Endothelial cell of hepatic sinusoid (primary cell): ENCODE data around the gene TMEM53.
"Not testable (repeated sequence)": the region's sequence is repeated elsewhere in the genome, so short reads cannot be mapped to it uniquely, and the experiment has no call there.

Experiments used
- in situ Hi-C: cut with HindIII; loops from 2 replicates; pipeline ENCODE4 v1.10.0; 2017; ENCODE audit warnings: low sequenced_read_pairs

TMEM53 gene

DNA sequence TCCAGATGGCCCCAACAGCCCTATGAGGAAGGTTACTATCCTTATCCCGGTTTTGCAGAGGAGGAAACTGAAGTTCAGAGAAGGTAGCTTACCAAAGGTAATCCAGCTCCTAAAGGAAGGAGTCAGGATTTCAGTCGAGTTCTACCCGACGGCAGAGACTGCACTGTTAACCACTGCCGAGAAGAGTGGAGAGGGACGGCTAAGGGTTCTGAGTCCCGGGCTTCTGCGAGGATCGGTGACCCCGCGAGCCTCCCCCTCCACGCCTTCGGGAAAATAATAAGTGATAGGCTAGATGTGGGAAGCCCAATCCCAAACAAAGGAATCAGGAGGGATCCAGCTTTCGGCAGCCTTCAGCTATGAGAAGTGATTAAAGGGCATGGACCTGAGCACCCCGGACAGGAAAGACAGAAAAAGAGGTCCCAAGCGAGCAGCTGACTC lies 587 bp downstream of the TMEM53 start:
- in situ Hi-C loops: no loop called here

DNA sequence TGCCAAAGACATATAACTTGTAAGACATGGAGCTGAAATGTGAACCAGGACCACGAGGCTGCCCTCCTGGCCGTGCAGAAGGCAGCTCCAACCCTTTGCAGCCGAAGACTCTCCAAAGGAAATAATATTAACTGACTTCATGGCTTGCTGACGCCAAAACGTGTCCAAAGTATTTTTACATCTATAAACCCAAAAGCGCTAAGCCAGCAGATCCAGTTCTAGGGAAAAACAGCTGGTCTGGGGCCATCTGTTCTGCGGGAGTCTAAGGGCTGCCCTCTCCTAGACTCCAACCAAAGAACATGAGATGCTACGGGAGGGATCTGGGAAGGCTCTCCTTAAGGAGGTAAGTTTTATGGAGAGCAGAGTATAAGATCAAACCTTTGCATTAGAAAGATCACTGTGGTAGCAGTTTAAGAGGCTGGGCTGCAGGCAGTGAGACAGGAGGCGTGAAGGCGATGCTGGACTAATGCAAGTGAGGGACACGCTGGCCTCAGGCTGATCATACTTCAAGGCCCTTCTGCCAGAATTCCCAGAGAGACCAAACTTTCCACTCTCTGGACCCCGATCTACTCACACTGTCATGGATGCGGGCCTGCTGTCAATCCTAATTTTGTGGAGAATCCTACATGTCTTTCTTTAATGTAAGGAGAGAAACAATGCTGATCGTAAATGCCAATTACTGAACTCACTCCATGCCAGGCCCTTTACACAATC lies 1.2 kb downstream of the TMEM53 start:
- in situ Hi-C loops: no loop called here

DNA sequence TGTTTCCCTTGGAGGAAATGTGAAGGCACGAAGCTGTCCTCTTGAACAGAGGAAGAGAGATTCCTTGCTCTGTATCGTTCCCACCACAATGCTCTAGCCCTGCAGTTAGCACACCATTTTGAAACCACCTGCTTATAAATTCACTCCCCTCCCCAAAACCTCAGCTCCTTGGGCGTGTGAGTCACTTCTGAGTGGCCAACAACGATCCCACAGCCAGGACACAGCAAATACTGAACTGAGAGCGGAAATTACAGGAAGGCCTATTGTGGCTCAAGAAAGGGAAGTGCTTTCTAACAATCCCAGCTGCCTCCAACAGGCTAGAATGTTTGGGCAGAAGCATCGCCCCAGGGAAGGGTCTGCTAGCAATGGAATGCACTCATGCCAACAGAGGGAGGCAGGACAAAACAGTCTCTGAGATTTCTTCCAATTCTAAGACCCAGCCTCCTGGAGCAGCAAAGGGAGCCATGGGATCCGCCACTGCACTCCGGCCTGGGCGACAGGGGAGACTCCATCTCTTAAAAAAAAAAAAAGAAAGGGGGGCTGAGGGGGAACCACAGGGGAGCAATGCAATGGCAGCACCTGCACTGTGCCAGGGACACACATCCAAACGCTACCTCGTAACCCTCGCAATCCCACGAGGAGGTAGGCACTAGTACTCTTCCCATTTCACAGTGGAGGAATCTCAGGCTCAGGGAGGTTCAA lies 1.9 kb downstream of the TMEM53 start:
- in situ Hi-C loops: no loop called here

DNA sequence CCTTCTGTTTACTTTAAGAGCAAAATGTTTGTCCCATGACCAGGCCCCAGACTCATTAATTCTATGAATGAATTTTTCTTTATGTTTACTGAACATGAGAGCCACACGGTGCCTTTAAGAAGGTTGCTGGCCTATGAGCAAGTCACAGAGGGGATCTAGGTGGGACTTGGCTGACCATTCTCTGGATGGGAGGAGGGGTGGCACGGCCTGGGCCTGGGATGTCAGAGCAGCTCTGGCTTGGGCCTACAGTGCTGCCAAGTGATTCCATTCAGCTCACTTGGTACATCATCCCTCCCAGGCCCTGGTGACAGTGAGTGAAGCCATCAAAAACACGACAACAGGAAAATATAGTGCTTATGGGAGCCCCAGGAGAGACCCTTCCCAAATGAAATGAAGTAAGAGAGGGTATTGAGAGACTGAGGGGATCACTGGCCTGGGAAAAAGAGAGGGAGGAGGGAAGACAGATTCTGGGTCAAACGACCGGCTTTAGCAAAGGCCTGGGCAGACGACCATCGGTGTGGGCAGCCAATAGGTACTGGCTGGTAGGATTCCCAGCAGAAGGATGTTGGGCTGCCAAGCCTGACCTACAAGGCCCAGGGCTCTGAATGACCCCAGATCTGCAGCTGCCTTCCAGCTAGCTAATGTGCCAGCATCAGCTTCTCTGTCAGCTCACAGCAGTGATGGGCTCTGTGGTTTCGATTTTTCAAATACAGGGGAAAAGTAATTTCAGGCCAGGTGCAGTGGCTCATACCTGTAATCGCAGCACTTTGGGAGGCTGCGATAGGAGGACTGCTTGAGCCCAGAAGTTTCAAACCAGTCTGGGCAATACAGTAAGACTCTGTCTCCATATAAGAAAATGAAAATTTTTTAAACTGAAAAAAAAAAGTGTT lies 3.3 kb downstream of the TMEM53 start:
- in situ Hi-C loops: no loop called here

DNA sequence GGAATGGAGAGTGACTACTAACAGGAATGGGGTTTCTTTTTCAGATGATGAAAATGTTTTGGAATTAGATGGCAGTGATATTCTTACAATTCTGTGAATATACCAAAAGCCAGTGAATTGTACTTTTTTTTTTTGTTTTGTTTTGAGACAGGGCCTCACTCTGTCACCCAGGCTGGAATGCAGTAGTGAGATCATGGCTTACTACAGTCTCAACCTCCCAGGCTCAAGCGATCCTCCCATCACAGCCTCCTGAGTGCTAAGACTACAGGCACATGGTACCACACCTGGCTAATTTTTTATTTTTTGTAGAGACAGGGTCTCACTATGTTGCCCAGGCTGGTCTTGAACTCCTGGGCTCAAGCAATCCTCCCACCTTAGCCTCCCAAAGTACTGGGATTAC lies 7.6 kb downstream of the TMEM53 start:
- in situ Hi-C loops: not testable (repeated sequence)

DNA sequence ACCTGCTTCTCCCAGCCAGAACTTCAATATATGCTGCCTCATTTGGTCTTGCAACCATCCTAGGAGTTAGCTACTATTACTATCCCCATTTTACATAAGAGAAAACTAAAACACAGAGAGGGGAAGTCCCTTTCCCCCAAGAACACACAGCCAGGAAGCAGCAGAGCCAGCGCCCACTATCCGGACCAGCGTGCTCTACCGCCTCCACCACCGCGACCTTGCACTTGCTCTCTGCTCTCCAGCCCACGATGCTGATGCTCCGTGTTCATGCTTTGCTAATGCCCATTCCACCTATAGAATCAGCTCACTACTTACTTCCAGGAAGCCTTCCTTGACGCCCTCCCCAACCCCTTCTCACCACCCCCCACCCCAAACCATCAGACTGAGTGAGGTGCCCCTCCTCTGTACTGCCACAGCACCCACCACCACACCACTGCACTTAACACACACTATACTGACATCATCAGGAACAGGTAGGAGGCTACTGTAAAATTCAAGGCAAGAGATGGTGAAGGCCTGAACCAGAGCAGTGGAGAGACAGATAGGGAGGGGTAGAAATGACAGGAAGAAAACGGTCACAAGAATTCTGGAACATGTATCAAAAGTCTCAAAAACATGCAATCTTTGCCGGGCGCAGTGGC lies 9.4 kb downstream of the TMEM53 start:
- in situ Hi-C loops: no loop called here

DNA sequence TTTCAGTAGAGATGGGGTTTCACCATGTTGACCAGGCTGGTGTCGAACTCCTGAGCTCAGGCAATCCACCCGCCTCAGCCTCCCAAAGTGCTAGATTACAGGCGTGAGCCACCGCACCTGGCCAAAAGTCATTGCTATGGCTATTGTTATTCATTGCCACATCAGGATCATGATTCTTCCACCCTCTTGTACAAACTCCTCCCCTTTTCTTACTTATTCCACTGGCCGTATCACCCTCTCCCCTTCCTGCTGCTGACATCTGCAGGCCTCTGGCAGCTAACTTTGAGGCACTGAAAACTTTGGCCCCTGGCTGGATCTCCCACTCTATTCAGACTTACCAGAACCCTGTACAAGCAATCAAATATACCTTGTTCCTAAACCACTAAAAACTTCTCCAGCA lies 10.9 kb downstream of the TMEM53 start:
- in situ Hi-C loops: no loop called here

DNA sequence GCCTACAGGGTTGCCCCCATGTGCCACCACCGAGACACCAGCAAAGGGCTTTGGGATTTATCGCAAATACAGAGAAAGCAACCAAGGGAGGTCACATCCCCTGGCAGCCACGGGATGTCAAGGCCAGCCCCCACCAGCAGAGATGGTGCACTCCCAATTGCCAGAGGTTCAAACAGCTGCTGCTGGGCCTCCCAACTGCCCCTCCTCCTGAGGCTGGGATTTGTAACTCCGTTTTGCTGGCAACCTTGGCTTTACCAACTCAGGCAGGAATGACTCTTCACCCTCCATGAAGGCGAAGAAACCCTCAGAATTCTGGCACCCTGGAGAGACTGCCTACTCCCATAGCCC lies 11.6 kb downstream of the TMEM53 start:
- in situ Hi-C loops: no loop called here

DNA sequence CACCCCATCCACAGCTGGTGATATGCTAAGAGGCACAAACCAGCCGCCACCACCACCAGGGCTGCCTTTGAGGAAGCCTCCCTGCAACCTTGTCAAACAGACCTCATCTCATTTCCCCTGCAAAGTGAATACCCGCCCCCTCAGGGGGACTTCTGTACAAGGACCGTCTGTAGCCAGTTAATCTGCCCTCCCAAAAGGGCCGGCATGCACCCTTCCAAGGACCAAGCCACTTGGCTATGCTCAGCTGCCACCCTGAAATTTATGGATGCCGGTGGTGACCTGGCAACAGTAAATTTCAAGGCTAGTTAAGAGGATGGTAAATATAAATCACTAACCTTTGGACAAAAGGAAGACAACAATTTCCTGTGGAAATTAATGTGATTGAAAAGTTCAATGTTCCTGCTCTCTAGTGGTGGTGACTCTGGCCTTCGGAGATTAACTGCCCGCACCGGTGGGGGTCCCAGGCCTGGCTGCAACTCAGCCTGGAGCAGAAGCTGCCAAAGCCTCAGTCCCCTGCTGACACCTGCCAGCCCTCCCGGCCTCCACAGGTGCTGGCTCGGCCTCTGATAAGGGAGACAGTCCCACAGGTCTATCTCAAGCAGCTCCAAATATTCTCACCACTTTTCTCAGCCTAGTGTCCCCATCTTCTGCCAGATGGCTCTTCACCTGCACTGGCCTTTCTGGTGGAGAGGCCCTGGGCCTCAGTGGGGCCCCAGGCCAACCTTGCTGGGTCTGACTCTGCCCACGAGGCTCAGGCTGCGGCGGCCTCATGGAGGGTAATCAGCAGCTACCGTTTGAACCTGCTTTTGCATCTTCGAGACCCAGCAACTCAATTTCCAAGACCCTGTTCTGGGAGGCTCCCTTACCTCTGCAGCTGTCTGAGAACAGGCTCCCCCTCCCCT lies 12.2 kb downstream of the TMEM53 start:
- in situ Hi-C loops: no loop called here

DNA sequence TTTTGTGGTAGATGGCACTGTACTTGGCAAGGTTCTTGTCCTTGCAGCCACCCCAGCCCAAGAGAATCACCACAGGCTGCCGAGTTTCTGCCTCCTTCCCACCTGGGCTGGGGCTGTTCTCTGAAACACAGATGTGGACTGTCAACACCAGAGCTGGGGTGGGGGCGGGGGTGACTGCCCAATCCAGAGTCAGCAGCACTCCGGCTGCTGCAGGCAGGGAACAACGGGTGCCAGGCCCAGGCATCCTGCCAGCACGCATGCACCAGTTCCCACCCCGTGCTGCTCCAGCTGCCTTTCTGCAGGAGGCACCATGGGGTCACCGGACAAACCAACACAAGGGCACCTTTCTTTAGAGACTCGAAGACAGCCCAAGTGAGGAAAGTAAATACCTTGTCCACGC lies 14.1 kb downstream of the TMEM53 start:
- in situ Hi-C loops: no loop called here

DNA sequence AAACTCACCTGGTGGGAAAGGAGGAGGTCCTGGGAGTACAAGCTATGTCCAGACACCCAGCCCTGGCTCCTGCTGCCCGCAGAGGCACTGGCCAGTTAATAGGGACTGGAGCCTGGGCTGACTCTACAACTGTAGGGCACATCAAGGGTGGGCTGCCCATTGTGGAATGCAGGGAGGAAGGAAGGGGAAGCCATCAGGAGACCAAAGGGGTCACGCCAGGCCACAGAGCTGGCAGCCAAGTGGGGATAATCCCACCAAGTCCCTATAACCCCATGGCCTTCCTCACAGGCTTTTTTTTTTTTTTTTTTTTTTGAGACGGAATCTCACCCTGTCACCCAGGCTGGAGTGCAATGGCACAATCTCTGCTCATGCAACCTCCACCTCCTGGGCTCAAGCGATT lies 14.7 kb downstream of the TMEM53 start:
- in situ Hi-C loops: no loop called here

DNA sequence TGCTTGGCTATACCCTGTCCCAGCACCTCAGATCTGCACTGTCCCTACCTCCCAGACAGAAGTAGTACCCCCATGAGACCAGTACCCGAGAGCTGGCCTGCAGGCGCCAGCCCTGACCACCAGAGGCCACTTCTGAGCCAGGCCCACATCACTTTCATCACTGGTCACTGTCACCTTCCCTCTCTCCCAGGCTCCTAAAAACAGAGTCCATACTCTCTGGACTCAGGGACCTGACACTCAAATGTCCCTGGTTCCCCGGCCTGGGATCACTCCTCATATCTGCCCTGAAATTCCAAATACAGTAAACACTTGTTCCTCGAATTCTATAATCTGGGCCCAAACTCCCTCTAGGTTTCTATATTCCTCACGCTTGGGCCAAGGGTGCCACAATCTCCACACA lies 18.7 kb downstream of the TMEM53 start:
- in situ Hi-C loops: no loop called here

DNA sequence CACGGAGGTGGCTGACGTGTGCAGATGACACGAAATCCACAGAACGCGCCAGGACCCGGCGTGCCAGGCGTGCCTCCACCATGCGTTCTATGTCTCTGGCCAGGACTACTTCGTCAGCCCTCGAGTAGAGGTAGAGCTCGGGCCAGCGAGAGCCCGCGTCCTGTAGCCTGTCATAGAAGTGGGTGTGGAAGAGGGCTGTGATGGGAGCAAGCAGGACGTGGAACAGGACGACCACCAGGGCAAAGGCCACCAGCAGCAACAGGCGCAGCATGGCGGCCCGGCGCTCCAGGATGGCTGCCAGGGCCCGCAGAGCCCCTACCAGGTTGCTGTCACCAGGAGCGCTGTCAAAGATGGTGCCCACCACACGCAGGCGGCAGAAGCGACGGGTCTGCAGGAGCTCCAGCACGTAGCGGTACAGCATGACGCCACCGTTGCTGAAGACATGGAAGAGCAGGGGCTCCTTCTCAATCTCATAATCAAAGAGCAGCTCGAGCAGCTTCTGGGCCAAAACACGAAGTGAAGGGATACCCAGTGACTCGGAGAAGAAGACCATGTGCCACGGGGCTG lies 19.6 kb downstream of the TMEM53 start:
- in situ Hi-C loops: no loop called here

DNA sequence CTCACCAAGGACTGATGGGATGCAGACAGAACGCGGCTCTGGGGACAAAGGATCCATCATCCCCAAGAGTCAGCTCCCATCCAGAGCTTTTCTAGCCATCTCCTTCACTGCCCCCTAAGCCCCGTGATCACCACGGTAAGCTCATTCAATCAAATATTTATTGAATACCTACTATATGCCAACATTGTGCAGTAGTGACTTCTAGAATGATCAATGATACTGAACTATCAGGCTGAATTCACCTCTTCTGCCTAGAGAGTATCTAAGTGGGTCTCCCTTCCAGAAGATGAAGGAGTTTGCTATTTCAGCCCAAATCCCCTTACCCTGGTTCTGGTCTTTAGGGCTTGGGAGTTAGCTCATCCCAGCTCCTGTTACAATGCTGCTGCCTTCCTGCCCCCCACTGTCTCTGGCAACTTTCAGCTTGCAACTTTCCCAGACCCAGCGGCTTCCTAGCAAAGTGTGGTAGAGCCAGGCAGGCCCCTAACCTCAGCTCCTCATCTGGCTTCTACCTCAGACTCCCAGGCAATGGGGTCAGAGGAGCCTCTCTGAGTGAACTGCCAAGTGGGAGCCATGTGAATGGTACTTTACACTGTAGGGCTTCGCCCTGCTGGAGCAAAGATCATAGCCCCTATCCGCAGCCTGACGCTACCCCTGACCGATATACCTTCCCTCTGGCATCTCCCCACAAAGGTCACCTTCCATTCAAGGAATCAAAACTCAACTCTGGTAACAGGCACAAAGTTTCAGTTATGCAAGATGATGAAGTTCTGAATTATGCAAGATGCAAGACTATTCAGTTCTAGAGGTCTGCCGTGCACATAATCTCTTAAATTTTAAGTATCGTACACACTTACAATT lies 20.9 kb downstream of the TMEM53 start:
- in situ Hi-C loops: no loop called here

DNA sequence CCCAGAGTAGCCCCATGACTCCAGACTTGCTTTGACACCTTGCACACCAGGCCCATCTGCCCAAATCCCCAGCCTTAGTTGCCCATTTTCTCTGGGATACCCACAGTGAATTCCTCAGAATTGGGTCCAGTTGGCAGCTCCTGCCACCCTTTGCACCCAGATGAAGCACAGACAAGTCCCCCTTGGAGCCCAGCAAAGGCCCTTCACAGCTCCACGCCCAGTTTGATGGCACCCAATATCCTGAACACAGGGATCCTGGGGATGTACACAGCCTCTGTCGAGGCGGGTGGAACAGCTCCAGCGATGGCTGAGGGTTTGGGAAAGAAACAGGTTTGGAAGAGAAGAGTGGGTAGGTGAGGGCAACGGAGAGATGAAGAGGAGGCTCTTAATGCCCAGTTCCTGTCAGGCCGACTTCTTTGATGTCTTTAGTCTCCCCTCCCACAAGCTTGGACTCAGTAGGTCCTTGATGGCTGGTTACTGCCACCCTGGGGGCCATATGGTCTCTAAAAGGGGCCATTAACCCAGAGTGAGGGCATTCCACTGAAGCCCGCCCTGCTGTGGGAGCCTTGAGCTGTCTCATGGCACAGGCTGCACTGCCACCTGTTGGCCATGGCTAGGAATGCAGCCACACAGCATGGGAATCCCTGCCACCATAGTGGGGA lies 21.7 kb downstream of the TMEM53 start:
- in situ Hi-C loops: no loop called here

DNA sequence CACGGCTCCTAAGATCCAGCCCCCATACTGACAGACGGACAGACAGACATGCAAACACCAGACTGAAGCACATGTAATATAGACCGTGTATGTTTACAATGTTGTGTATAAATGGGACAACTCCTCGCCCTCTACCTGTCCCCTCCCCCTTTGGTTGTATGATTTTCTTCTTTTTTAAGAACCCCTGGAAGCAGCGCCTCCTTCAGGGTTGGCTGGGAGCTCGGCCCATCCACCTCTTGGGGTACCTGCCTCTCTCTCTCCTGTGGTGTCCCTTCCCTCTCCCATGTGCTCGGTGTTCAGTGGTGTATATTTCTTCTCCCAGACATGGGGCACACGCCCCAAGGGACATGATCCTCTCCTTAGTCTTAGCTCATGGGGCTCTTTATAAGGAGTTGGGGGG lies 23.2 kb downstream of the TMEM53 start:
- in situ Hi-C loops: no loop called here

DNA sequence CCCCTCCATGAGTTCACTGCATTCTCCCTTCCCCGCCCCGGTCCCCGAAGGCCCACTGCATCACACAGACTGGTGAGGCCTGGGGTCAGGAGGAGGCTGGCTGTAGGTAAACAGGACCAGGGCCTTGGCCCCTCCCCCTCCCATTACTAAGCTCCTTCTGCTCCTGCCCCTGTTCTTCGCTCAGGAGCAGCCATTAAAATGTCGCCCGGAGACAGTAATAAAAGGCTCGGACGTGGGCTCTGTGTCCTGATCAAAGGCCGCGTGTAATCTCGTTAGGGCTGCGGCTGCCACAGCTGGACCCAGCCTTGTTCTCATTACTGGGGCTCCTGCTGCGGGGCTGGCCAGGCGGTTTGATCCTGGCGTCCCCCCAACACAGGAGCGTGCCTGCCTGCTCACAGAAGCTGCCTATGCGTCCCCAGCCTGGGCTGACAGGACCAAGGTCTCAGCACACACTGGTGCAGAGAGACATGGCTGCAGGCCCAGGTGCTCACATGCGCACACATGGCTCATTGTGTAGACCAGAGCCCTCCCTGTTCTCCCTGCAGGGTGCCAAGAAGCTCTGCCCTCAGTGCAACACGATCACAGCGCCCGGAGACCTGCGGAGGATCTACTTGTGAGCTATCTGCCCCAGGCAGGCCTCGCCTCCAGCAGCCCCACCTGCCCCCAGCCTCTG lies 24.0 kb downstream of the TMEM53 start:
- in situ Hi-C loops: no loop called here

DNA sequence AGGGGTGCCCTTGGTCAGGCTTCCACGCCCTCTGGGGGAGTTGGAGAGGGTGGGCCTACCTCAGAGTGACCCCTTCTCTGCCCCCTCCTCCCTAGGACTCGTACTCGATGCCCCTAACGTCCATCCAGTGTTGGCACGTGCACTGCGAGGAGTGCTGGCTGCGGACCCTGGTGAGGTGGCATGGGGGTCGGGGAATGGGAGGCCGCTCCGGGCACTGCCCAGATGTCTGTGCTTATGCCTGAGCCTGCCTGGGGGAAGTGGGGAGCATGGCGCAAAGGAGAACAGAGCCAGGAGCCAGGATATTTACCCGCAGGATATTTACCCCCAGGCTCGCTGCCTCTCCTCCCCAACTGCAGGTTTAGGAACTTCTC lies 24.5 kb downstream of the TMEM53 start:
- in situ Hi-C loops: no loop called here
